ES-I3 (cell line): ENCODE results near the gene ZNF749.
"Not testable (repeated sequence)": the region's sequence is repeated elsewhere in the genome, so short reads cannot be mapped to it uniquely, and the experiment has no call there.

Experiments used
- H3K36me3 ChIP-seq: 2 replicates; pipeline ENCODE4 v1.6.1; 2013; ENCODE audit warnings: mild to moderate bottlenecking, low read length, control low read depth, moderate library complexity; ENCODE audit not compliant: insufficient read depth
- H3K4me1 ChIP-seq: 2 replicates; pipeline ENCODE4 v1.6.1; 2013; ENCODE audit warnings: mild to moderate bottlenecking, control low read depth, low read length; ENCODE audit not compliant: insufficient read depth
- H3K9ac ChIP-seq: 2 replicates; pipeline ENCODE4 v1.6.1; 2013; ENCODE audit warnings: low read depth, mild to moderate bottlenecking, low read length, moderate library complexity
- H3K9me3 ChIP-seq: 2 replicates; pipeline ENCODE4 v1.6.1; 2013; ENCODE audit warnings: mild to moderate bottlenecking, low read length, moderate library complexity; ENCODE audit not compliant: control insufficient read depth, insufficient read depth

Gene ZNF749

GRCh38 chr19:57437931-57438330 lies 2.8 kb downstream of the ZNF749 start:
- Histone ChIP-seq H3K9ac (no peak overlapping the region), H3K4me1 (peaks cover 10% of the 10 kb centered on the region; the same call in 1 of the 2 replicates), H3K9me3 (no peaks in the 10 kb centered on the region), H3K36me3 (no peaks in the 10 kb centered on the region)

- H3K9ac ChIP-seq: no peak overlapping the region
- no peaks in the 10 kb centered on the region for H3K9me3 ChIP-seq
- peaks cover 7% of the 10 kb centered on the region; the same call in 1 of the 2 replicates for H3K4me1 ChIP-seq
- H3K36me3 ChIP-seq: peaks cover 7% of the 10 kb centered on the region; the same call in 1 of the 2 replicates
Measured at GRCh38 chr19:57438925-57439324, 3.8 kb downstream of the ZNF749 start.

DNA sequence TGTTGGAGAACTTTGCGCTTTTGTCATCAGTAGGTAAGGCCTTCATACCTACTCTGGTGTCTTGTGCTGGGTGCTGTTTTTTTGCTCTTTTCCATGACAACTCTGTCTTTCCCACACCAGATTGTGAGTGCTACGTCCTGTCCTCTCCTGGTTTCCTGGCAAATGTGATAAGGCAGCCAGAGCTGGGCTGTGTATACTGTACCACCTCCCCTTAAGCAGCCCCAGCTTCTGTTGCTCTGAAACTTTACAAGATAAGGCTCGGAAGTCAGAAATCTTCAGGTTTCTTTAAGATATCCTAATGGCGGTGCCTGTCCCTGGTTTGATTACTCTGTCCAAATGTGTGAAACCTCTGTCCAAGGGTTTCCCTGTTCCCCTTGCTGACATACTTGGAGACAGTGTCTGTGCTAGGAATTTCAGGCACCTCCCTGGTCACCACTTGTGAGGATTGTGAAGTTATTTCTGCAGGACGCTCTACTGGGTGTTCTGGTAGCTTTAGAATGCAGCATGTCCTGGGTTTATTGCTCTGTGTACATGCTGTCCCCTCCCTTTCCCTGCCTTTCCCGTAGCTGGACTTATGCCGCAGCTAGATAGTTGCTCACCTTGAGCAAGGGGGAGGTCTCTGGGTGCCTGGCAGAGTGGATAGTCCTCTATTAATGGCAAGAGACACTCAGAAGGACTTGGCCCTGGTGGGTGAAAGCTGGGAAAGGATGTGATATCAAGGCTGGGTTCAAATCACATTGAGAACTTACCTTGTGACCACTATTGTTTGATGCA lies 7.0 kb downstream of the ZNF749 start:
- Histone ChIP-seq H3K9ac (no peak overlapping the region), H3K36me3 (peaks cover 10% of the 10 kb centered on the region; the same call in 1 of the 2 replicates), H3K4me1 (no peaks in the 10 kb centered on the region), H3K9me3 (no peaks in the 10 kb centered on the region; the same call in 1 of the 2 replicates)

- peaks cover 10% of the 10 kb centered on the region; the same call in 1 of the 2 replicates for H3K36me3 ChIP-seq
- no peak overlapping the region for H3K9ac ChIP-seq
- H3K4me1 ChIP-seq: no peaks in the 10 kb centered on the region
- H3K9me3 ChIP-seq: no peaks in the 10 kb centered on the region; the same call in 1 of the 2 replicates
Measured at GRCh38 chr19:57443121-57443696, 8.1 kb downstream of the ZNF749 start.

DNA sequence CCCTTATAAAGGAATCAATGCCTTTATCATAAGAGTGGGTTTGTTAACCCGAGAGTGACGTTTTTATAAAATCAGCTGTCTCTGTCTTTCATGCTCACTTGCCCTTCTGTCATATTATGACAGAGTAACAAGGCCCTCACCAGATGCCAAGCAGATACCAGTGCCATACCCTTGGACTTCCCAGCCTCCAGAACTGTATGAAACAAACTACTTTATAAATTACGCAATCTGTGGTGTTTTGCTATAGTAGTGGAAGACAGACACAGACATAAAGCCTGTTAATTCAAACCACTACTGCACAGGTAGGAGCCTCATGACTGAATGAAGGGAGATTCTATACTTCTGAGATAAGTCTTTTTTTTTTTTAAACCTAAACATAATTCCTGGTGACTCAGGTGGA lies 17.2 kb downstream of the ZNF749 start:
- H3K4me1 ChIP-seq: no peaks in the 10 kb centered on the region
- H3K9ac ChIP-seq: no peak overlapping the region
- no peaks in the 10 kb centered on the region for H3K9me3 ChIP-seq
- no peaks in the 10 kb centered on the region; the same call in 1 of the 2 replicates for H3K36me3 ChIP-seq

- Histone ChIP-seq H3K9ac (no peak overlapping the region), H3K4me1 (no peaks in the 10 kb centered on the region), H3K9me3 (peaks cover 26% of the 10 kb centered on the region)
Measured at GRCh38 chr19:57465680-57466381, 30.7 kb downstream of the ZNF749 start.

DNA sequence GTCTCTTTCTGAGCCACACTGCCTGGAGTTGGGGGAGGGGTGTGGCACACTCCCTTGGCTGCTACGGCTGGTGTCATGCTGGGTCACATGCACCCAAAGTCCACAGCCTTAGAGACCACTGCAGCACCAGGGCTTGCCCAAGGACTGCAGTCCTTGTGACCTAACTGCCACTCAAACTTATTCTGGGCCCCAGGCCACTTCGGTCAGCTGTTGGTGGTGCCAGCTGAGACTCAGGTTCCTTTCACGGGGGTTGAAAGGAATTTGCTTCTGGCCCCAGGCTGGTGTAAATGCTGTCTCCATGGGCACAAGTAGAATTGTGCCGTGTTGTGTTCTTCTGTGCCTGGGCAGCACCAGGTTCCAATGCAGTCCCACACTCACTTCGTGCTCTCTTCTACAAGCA lies 31.4 kb downstream of the ZNF749 start:
- Histone ChIP-seq H3K9ac (no peak overlapping the region), H3K4me1 (no peaks in the 10 kb centered on the region), H3K9me3 (peaks cover 31% of the 10 kb centered on the region), H3K36me3 (peaks cover 7% of the 10 kb centered on the region; the same call in 1 of the 2 replicates)

More at GRCh38 chr19:57465680-57466381, 30.7 kb downstream of the ZNF749 start:
- peaks cover 7% of the 10 kb centered on the region; the same call in 1 of the 2 replicates for H3K36me3 ChIP-seq

- H3K4me1 ChIP-seq: no peaks in the 10 kb centered on the region
- no peak overlapping the region for H3K9ac ChIP-seq
- H3K36me3 ChIP-seq: peaks cover 34% of the 10 kb centered on the region
- peaks cover 62% of the 10 kb centered on the region for H3K9me3 ChIP-seq
Measured at GRCh38 chr19:57473646-57474045, 38.5 kb downstream of the ZNF749 start.

DNA sequence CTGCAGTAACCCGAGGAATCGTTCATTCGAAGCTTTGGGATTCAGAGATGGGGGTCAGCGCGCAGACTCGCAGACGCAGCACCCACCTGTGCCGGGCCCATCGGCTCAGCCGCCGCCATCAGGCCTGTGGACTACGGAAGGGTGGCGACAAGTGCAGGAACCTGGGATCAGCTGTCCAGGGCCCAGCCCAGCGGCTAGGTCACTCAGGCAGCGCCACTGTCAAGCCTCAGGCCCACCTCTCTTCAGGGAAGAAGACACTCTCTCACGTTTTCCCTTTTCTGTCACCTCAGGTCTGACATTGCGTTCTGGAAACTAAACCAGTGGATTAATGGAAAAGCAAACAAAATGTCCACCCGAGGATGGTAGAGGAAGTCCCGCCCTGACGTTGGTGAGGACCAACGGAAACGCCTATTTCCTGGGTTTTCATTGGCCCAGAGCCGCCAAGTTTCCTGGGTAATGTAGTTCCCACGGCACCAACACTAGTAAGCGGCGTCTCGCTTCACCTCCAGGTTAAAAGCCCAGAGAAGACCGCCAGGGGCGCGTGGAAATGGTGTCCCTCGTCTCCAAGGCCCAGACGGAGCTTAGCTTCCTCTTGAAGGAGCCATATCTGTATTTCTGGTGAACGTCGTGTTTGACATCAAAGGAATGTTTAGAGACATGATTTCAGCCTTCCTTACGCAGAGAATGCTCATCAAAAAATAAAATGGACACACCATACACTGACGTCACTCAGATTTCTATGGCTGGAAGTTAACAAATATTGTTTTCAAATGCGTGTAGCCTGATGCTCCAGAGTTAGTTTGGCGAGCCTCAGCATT lies 42.3 kb downstream of the ZNF749 start, which contains the start of gene ZNF772:
TSS of gene ZNF772 (minus strand) at position 376 of the 818 bp plus-strand sequence. CDS start at position 119, 257 bp downstream.
- H3K4me1 ChIP-seq: no peaks in the 10 kb centered on the region
- H3K9ac ChIP-seq: peak within 1 kb of the TSS; percentile 83

GRCh38 chr19:57487477-57488298 lies 52.6 kb downstream of the ZNF749 start, which contains the start of gene ZNF419:
Gene ZNF419, plus strand, starts transcription at chr19:57487750. Its CDS starts 201 bp downstream, at chr19:57487951.
- H3K9ac ChIP-seq: peak within 1 kb of the TSS; percentile 95
- H3K9me3 ChIP-seq, H3K36me3 ChIP-seq, H3K4me1 ChIP-seq: not testable (repeated sequence)

More for the DNA sequence above, 42.3 kb downstream of the ZNF749 start, which contains the start of gene ZNF772:
- H3K9me3 ChIP-seq: peaks cover 37% of the 10 kb centered on the region
- H3K36me3 ChIP-seq: peaks cover 34% of the 10 kb centered on the region

- H3K9ac ChIP-seq: peak overlapping the region; percentile 5; the same call in 1 of the 2 replicates
- H3K4me1 ChIP-seq, H3K36me3 ChIP-seq, H3K9me3 ChIP-seq: not testable (repeated sequence)
Measured at GRCh38 chr19:57488299-57488644, 53.1 kb downstream of the ZNF749 start.
